Aorta (tissue), 5 donors: ENCODE data around the gene JCAD. TPM values are rescaled to one million over a fixed set of nuclear protein-coding genes. Genes with fewer than 3 reads are reported as not detected.

Experiments
- ATAC-seq: fragments of 200-7000 bp; cut with Tn5 transposase; one replicate; pipeline ENCODE4 v1.9.1; 2022; ENCODE audit warnings: moderate library complexity; ENCODE audit not compliant: low FRiP score
- DNase-seq, 2 donors: peaks; one replicate each; pipeline ENCODE4 v3.0.0-alpha.2; 2020
- H3K27ac ChIP-seq, 2 donors: one replicate each; pipeline ENCODE4 v1.5.1; 2013; ENCODE audit warnings: low read length in 2 of 2, mild to moderate bottlenecking in 2 of 2, moderate library complexity in 2 of 2, control low read depth in 1 of 2, inconsistent platforms in 1 of 2, low read depth in 1 of 2
- H3K27me3 ChIP-seq, 2 donors: one replicate each; pipeline ENCODE4 v1.6.1; 2013; ENCODE audit warnings: control low read depth in 1 of 2, low read length in 1 of 2, mild to moderate bottlenecking in 1 of 2, moderate library complexity in 1 of 2; ENCODE audit not compliant: insufficient read depth in 2 of 2, control insufficient read depth in 1 of 2
- H3K36me3 ChIP-seq, 2 donors: one replicate each; pipeline ENCODE4 v1.6.1; 2013; ENCODE audit warnings: control low read depth in 1 of 2, low read length in 1 of 2, mild to moderate bottlenecking in 1 of 2; ENCODE audit not compliant: insufficient read depth in 2 of 2, control insufficient read depth in 1 of 2
- H3K4me1 ChIP-seq, 2 donors: one replicate each; pipeline ENCODE4 v1.6.1; 2013; ENCODE audit warnings: low read length in 2 of 2, control low read depth in 1 of 2, mild to moderate bottlenecking in 1 of 2, moderate library complexity in 1 of 2; ENCODE audit not compliant: insufficient read depth in 2 of 2, control insufficient read depth in 1 of 2
- H3K4me3 ChIP-seq, 2 donors: one replicate each; pipeline ENCODE4 v1.5.1; 2013; ENCODE audit warnings: low read length in 2 of 2, control low read depth in 1 of 2, mild to moderate bottlenecking in 1 of 2
- H3K9me3 ChIP-seq: one replicate; pipeline ENCODE4 v1.6.1; 2013; ENCODE audit warnings: mild to moderate bottlenecking, low read length; ENCODE audit not compliant: control insufficient read depth
- WGBS, 2 donors: extraction: QIAGEN DNeasy Blood & Tissue Kit; methylation state at CpG; one replicate each; pipeline ENCODE4 v1.1.7; 2013; 5-methylcytosine and 5-hydroxymethylcytosine counted together
- intact Hi-C, 2 donors: fragments of 100-400 bp; cut with DNase I; formaldehyde crosslinking; loops; one replicate each; pipeline versions ENCODE4 v1.14.2 to v1.15.0; 2022
- polyA plus RNA-seq, 2 donors: library from polyadenylated mRNA; stranded (reverse); fragments of 200-250 nt; gene quantifications; one replicate each; pipeline ENCODE4 v1.2.3, GENCODE V29; 2013
- total RNA-seq, 2 donors: library from RNA; stranded (reverse); fragmentation: NEBNext Ultra II Directional; extraction: Animal tissue kit (Norgen Biotek cat#: 25700); gene quantifications; one replicate each; pipeline ENCODE4 v1.2.1, GENCODE V29; 2021
- donor health status: healthy with polysubstance abuse.
- donor health status: Bipolar disorder and iron deficiency.
- donor health status: DM: no; HTN: no; CAD: no.
- donor health status: DM: no; HTN: no; CAD: no.
- donor health status: DM: yes; HTN: yes; CAD: no.

The JCAD gene
- total and polyA plus RNA-seq, 4 donors = 13.6 to 82.4 (median 50.2) TPM

DNA sequence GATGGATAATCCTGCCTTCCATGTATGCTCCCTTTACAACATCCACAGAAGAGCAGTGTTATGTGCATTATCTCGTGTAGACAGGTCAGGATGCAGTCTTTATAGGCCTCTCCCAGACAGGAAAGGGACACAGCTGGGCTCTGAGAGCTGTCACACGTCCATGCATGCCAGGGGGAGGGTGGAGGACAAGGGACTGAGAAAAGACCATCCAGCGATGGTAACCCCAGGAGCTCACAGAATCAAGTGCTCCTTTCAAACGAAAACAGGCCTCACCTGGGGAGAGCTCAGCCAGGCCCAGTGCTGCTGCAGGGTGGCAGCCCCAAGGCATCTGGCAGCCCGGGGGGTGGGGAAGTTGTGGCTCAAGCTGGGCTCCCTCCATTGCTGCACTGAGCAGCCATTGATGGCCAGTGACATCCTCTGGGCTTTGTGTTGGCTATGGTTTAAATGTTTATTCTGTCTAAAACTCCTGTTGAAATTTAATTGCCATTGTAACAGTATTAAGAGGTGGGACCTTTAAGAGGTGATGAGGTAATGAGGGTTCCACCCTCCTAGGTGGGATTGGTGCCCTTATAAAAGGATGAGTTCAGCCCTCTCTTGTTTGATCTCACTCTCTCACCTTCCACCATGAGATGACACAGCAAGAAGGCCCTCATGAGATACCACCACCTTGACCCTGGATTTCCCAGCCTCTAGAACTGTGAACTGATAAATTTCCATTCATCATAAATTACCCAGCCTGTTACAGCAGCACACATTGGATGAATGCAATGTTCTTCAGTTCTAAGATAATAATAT lies 15.7 kb downstream of the JCAD start:
- Histone ChIP-seq H3K4me1 (no peaks in the 10 kb centered on the region), H3K4me3 (no peak overlapping the region), H3K36me3 (peaks cover 0 to 2% of the 10 kb centered on the region in 2 donors), H3K27ac (no peak overlapping the region), H3K9me3 (no peaks in the 10 kb centered on the region), H3K27me3 (no peaks in the 10 kb centered on the region)
- no peak for DNase-seq
- WGBS, 2 donors = 67 to 74% methylated on average over 5 of the region's 5 CpGs
- ATAC-seq = no peak
- intact Hi-C loops = no loop called here

DNA sequence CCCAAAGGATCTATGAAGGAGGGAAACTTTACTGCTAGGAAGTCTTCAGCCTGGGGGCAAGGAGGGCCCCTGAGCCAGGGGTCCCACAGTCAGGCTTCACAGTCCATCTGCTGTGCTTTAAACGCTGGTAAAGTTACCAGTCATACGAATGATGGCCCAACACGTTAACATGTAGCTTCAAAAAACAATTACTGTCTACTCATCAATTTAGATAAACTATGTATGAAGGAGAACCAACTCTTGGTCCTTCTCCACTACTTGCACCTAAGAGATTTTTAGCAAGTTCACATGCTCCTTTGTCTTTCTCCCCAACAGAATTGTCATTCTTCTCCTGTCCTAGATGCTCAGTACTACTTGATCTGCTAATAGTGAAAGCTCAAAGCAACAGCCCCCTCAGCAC lies 16.6 kb downstream of the JCAD start:
- H3K27ac ChIP-seq = no peak overlapping the region
- peaks cover 0 to 2% of the 10 kb centered on the region in 2 donors for H3K36me3 ChIP-seq
- no peak overlapping the region for H3K4me3 ChIP-seq
- DNase-seq = no peak
- H3K9me3 ChIP-seq = no peaks in the 10 kb centered on the region
- no peaks in the 10 kb centered on the region for H3K27me3 ChIP-seq
- intact Hi-C loops = no loop called here
- no peak for ATAC-seq
- WGBS, 2 donors = 95% methylated on average over 3 of the region's 3 CpGs
- no peaks in the 10 kb centered on the region for H3K4me1 ChIP-seq

DNA sequence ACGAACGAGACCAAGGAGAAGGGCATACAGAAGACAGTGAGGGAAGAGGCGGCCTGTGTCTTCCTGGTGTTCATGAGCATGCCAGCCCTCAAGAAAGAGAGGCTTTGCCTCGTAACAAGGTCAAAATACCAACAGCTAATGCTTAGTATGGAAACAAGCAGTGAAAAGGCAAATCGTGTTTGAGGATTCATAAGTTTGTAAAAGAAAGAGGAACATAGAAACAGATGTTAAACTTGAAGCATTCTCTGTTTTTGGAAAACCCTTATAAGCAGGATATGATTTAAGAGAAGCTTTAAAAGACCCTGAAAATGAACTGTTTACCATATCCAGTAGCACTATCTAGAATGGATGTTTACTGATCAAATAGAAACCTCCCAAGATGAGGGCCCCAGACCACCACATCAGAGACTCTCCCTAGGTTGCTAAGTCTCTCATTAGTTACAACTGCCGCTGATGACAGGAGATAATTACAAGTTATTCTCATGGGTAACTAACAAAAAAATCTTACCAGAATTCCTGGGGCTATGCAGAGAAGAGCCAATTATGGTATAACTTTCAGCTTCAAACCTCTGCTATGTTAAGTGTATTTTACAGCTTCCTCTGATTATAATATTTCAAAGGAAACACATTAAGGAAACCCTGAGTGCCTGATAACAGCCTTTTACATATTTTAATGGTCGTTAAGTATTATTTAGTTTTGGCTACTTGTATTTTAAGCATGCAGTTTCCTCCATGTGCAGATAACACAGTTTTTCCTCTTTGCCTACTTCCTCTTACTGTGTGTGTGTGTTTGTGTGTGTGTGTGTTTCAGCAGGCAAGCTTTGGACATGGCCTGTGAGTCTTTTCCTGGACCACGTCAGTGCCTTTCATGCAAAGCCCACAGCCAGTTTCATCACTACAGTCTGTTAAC lies 17.9 kb downstream of the JCAD start:
- intact Hi-C loops = no loop called here
- ATAC-seq = peak; percentile 60

DNA sequence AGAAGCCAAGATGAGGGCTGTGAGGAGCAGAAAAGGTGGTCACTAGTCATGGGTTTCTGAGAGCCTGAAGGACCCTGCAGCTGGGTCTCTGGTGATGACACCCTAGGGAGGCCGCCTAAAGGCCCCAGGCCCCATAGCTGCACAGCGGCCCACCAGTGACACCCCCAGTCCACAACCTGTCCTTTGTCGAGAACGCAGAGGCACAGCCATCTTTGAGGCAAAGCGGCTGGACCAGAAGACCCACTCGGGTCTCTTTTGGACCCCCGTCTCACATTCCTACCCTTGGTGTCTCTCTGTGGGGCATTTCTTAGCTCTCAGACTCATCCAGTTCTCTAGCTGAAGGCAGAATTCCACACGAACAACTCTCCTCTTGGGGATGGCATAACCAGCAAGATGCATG lies 18.8 kb downstream of the JCAD start:
- Histone ChIP-seq H3K36me3 (no peaks in the 10 kb centered on the region), H3K27ac (no peak overlapping the region), H3K27me3 (no peaks in the 10 kb centered on the region), H3K9me3 (no peaks in the 10 kb centered on the region), H3K4me3 (no peak overlapping the region), H3K4me1 (no peaks in the 10 kb centered on the region)
- no peak for DNase-seq
- 92 to 95% methylated on average over 8 of the region's 8 CpGs for WGBS, 2 donors
- intact Hi-C loops = no loop called here
- ATAC-seq = no peak

More for the DNA sequence above, 17.9 kb downstream of the JCAD start:
- Histone ChIP-seq H3K27me3 (no peaks in the 10 kb centered on the region), H3K9me3 (no peaks in the 10 kb centered on the region), H3K36me3 (peaks cover 0 to 2% of the 10 kb centered on the region in 2 donors), H3K27ac (no peak overlapping the region), H3K4me1 (no peaks in the 10 kb centered on the region), H3K4me3 (no peak overlapping the region)
- no peak for DNase-seq
- WGBS, 2 donors = 66 to 71% methylated on average over 8 of the region's 8 CpGs

DNA sequence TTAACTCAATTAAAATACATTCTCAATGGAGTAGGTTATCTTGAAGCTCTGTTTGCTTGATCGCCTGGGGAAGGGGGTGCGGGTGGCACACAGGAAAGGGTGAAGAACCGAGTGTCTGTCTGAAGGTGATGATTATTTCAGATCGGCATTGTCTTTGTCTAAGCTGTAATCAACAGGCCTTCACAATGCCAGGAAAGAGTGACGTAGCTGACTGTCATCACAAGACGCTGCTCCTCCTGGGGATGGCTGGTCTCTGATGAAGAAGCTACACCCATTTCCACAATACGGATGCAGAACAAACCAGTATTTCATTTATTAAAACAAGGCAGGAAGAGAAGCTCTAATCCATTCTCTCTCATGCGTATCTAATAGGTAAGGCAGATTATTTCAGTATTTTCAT lies 19.4 kb downstream of the JCAD start:
- no peak for DNase-seq
- Histone ChIP-seq H3K9me3 (no peaks in the 10 kb centered on the region), H3K27me3 (no peaks in the 10 kb centered on the region), H3K36me3 (no peaks in the 10 kb centered on the region), H3K27ac (no peak overlapping the region), H3K4me1 (no peaks in the 10 kb centered on the region), H3K4me3 (no peak overlapping the region)
- intact Hi-C loops = no loop called here
- 93% methylated on average over 8 of the region's 8 CpGs for WGBS, 2 donors
- ATAC-seq = no peak

DNA sequence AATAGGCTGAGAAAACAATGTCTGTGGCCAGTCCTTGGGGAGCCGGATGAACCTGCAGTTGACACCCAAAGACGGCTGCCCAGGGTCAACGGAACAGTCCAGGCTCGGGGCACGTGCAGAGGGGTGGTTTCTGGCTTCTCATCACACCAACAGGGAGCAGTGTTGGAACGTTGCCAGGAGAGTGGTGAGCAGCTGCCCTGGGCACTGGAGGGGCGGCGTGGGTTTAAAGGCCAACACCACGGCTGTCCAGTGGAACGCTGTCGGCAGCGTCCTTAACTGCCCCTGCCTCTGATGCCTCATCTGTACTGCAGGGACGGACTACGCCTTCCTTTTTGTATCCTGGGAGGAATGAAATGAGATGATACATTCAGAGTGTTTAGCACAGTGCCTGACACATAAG lies 19.8 kb downstream of the JCAD start:
- no peak for DNase-seq
- WGBS, 2 donors = 53 to 55% methylated on average over 14 of the region's 14 CpGs
- no peak overlapping the region for H3K27ac ChIP-seq
- H3K27me3 ChIP-seq = no peaks in the 10 kb centered on the region
- intact Hi-C loops = no loop called here
- ATAC-seq = no peak
- H3K9me3 ChIP-seq = no peaks in the 10 kb centered on the region
- H3K36me3 ChIP-seq = no peaks in the 10 kb centered on the region
- no peaks in the 10 kb centered on the region for H3K4me1 ChIP-seq
- no peak overlapping the region for H3K4me3 ChIP-seq

DNA sequence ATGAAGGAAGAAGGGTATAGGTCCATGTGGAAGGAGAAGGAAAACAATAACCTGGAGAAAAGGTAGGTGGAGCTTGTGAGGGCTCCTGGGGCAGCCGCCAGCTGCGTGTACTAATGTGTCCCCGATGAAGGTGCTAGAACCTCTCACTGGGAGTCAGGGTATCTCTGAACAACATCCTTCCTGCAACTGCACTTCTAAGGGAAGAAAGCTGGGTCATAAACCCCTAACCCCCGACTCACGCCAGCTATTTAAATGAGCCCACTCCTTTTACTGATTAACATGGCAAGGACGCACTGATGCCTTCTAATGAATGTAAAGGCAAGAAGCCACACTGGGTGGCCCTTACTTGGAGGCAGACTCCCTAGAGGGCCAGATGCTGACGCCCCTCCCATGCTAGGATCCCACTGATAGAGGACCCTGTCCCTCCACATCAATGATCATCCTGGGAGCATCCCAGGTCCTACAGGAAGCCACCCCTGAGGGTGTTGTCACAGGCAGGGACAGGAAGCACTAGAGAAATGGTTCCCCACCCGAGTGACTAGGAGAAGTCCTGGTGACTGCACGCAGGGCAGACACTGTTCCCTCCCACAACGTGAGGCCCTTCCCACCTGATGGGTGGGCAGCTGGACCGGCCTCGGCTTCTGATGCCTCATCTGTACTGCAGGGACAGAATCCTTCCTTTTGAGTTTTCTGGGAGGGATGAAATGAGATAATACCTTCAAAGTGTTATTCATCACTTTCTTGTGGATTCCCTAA lies 20.4 kb downstream of the JCAD start:
- DNase-seq (no peak), ATAC-seq (no peak)
- no peaks in the 10 kb centered on the region for H3K9me3 ChIP-seq
- no peaks in the 10 kb centered on the region for H3K27me3 ChIP-seq
- H3K4me1 ChIP-seq = no peaks in the 10 kb centered on the region
- WGBS, 2 donors = 87 to 88% methylated on average over 12 of the region's 12 CpGs
- intact Hi-C loops = no loop called here
- no peaks in the 10 kb centered on the region for H3K36me3 ChIP-seq
- H3K4me3 ChIP-seq = no peak overlapping the region
- H3K27ac ChIP-seq = no peak overlapping the region

DNA sequence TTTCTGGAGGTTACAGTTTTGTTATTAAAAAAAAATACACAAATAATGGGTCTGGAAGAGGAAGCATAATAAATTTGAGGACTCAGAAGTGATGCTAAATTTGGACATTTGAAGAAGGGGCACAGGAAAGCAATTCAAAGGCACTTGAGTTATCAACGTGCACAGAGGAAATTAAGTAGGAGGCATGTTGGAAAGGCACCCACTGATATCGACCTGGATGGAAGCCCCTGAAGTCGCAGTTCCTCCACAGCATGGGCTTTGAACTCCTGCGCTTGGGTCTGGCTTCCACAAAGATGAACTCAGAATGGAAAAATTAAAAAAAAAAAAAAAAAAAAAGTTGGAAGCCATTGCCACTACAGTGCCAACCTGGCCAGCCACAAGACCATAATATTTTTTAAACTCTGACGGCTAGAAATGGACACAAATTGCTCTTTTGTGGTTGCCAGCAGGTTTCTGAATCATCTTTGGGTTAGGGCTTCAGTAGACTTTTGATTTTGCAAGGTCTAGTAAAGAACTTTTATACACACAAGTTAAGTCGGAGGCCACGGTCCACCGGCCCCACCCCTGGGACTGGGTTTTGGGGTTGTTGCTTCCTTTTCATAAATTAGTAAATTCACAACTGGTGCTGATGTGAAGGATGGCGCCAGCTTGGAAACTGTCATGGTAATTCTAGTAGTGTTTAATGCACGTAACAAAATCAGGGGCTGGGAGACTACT lies 21.6 kb downstream of the JCAD start:
- intact Hi-C loops = no loop called here
- no peaks in the 10 kb centered on the region for H3K9me3 ChIP-seq
- no peak for ATAC-seq
- no peaks in the 10 kb centered on the region for H3K4me1 ChIP-seq
- DNase-seq = no peak
- no peaks in the 10 kb centered on the region for H3K27me3 ChIP-seq
- no peaks in the 10 kb centered on the region for H3K36me3 ChIP-seq
- peak overlapping the region in 1 of 2 donors; percentile 12 for H3K27ac ChIP-seq
- H3K4me3 ChIP-seq = no peak overlapping the region
- WGBS, 2 donors = 19 to 21% methylated on average over 10 of the region's 10 CpGs
